DND-41 (cell line): ENCODE measurements around the gene SPATA31E1.

Experiments
- ATAC-seq: fragments of 200-7000 bp; cut with Tn5 transposase; 3 replicates; pipeline ENCODE4 v1.9.1; 2021; ENCODE audit warnings: low read depth; ENCODE audit not compliant: insufficient read depth
- DNase-seq: peaks from one replicate; pipeline ENCODE4 v3.0.0-alpha.2; 2020
- H2AFZ ChIP-seq: 2 replicates; pipeline ENCODE4 v1.6.0; 2012; ENCODE audit warnings: low read depth, low read length
- H3K27ac ChIP-seq: 2 replicates; pipeline ENCODE4 v1.5.1; 2012; ENCODE audit warnings: low read length, inconsistent platforms
- H3K27me3 ChIP-seq: fragments of 200-600 bp; sonication (generic); 2 replicates; pipeline ENCODE4 v1.6.0; 2012; ENCODE audit warnings: low read length, mild to moderate bottlenecking, inconsistent platforms; ENCODE audit not compliant: insufficient read depth, poor library complexity
- H3K36me3 ChIP-seq: 2 replicates; pipeline ENCODE4 v1.5.1; 2012; ENCODE audit warnings: low read length, inconsistent platforms; ENCODE audit not compliant: insufficient read depth
- H3K4me1 ChIP-seq: 2 replicates; pipeline ENCODE4 v1.5.1; 2012; ENCODE audit warnings: mild to moderate bottlenecking, low read length; ENCODE audit not compliant: insufficient read depth
- H3K4me2 ChIP-seq: 2 replicates; pipeline ENCODE4 v1.6.0; 2012; ENCODE audit warnings: mild to moderate bottlenecking, moderate library complexity, low read length, inconsistent platforms; ENCODE audit not compliant: insufficient read depth
- H3K4me3 ChIP-seq, 2 experiments: fragments of 200-600 bp in 1 of 2; shearing (Covaris generic) in 1 of 2; 2 replicates each; pipeline ENCODE4 v1.5.1; 2012 to 2016; ENCODE audit warnings: inconsistent platforms in 2 of 2, low read length in 2 of 2, mild to moderate bottlenecking in 2 of 2, low read depth in 1 of 2, moderate library complexity in 1 of 2
- H3K79me2 ChIP-seq: 2 replicates; pipeline ENCODE4 v1.6.0; 2012; ENCODE audit warnings: low read length, inconsistent platforms; ENCODE audit not compliant: insufficient read depth
- H3K9ac ChIP-seq: 2 replicates; pipeline ENCODE4 v1.6.0; 2012; ENCODE audit warnings: low read depth, mild to moderate bottlenecking, inconsistent platforms, low read length, moderate library complexity
- H3K9me3 ChIP-seq: 2 replicates; pipeline ENCODE4 v1.5.1; 2012; ENCODE audit warnings: low read length, moderate library complexity, mild to moderate bottlenecking, inconsistent platforms; ENCODE audit not compliant: insufficient read depth, severe bottlenecking
- H4K20me1 ChIP-seq: 2 replicates; pipeline ENCODE4 v1.6.0; 2012; ENCODE audit warnings: low read length; ENCODE audit not compliant: insufficient read depth
- EZH2 ChIP-seq: IDR thresholded peaks from 3 replicates; pipeline ENCODE4 v1.6.1; 2012; ENCODE audit warnings: borderline replicate concordance, low read depth, mild to moderate bottlenecking, moderate library complexity, low read length, inconsistent platforms; ENCODE audit not compliant: severe bottlenecking
- TF ChIP-seq, protein P1 (sequence below): IDR thresholded peaks from 2 replicates; pipeline ENCODE4 v1.5.1; 2012; ENCODE audit warnings: borderline replicate concordance, low read length, moderate library complexity, mild to moderate bottlenecking; ENCODE audit not compliant: poor library complexity, severe bottlenecking; ENCODE audit errors: extremely low read depth

SPATA31E1 gene

GRCh38 chr9:87853302-87853701 lies 29.4 kb upstream of the SPATA31E1 start:
- DNase-seq (no peak), ATAC-seq (no peak)
- no peak overlapping the region for H3K27ac ChIP-seq
- no peak overlapping the region for H3K4me3 ChIP-seq
- no peaks in the 10 kb centered on the region for H3K36me3 ChIP-seq
- H3K4me2 ChIP-seq, result no peak overlapping the region
- H3K79me2 ChIP-seq, result no peaks in the 10 kb centered on the region
- peaks cover 4% of the 10 kb centered on the region for H3K9me3 ChIP-seq
- H3K9ac ChIP-seq, result no peak overlapping the region
- TF ChIP-seq, protein P1, sequence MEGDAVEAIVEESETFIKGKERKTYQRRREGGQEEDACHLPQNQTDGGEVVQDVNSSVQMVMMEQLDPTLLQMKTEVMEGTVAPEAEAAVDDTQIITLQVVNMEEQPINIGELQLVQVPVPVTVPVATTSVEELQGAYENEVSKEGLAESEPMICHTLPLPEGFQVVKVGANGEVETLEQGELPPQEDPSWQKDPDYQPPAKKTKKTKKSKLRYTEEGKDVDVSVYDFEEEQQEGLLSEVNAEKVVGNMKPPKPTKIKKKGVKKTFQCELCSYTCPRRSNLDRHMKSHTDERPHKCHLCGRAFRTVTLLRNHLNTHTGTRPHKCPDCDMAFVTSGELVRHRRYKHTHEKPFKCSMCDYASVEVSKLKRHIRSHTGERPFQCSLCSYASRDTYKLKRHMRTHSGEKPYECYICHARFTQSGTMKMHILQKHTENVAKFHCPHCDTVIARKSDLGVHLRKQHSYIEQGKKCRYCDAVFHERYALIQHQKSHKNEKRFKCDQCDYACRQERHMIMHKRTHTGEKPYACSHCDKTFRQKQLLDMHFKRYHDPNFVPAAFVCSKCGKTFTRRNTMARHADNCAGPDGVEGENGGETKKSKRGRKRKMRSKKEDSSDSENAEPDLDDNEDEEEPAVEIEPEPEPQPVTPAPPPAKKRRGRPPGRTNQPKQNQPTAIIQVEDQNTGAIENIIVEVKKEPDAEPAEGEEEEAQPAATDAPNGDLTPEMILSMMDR, result no peak
- no peak for TF ChIP-seq EZH2
- no peak overlapping the region for H2AFZ ChIP-seq
- no peaks in the 10 kb centered on the region for H3K4me1 ChIP-seq
- H3K27me3 ChIP-seq, result no peaks in the 10 kb centered on the region
- H4K20me1 ChIP-seq, result no peaks in the 10 kb centered on the region

GRCh38 chr9:87853876-87854579 lies 28.6 kb upstream of the SPATA31E1 start:
- Histone ChIP-seq H3K27ac (no peak overlapping the region), H3K27me3 (no peaks in the 10 kb centered on the region), H3K36me3 (no peaks in the 10 kb centered on the region), H3K9ac (no peak overlapping the region), H3K9me3 (peaks cover 4% of the 10 kb centered on the region), H2AFZ (no peak overlapping the region), H3K4me1 (no peaks in the 10 kb centered on the region), H3K4me2 (no peak overlapping the region), H3K4me3 (no peak overlapping the region), H4K20me1 (no peaks in the 10 kb centered on the region), H3K79me2 (no peaks in the 10 kb centered on the region)
- no peak for TF ChIP-seq EZH2
- TF ChIP-seq, protein P1, result no peak
- DNase-seq (no peak), ATAC-seq (no peak)

DNA sequence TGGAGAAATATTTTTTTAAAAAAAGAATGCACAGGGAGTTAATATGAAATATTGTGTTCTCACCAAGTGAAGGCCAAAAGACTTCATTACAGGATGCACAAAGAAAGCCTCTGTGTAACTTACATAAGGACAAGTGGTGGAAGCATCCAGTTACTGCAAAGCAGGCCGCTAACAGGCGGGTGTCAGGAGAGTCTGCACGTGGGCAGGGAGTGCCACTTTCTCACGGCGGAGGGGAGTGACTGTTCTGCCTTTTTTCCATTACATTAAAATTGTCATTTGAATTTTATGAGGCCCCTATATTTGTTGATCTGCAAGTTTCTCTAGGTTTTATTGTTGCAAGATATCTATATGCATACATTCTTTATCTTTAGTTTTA lies 28.1 kb upstream of the SPATA31E1 start:
- H3K27ac ChIP-seq, result no peak overlapping the region
- no peak overlapping the region for H3K4me2 ChIP-seq
- H3K27me3 ChIP-seq, result no peaks in the 10 kb centered on the region
- H3K36me3 ChIP-seq, result no peaks in the 10 kb centered on the region
- H3K79me2 ChIP-seq, result no peaks in the 10 kb centered on the region
- H4K20me1 ChIP-seq, result no peaks in the 10 kb centered on the region
- H3K9ac ChIP-seq, result no peak overlapping the region
- DNase-seq, result no peak
- ATAC-seq, result no peak
- no peaks in the 10 kb centered on the region for H3K4me1 ChIP-seq
- H2AFZ ChIP-seq, result no peak overlapping the region
- peaks cover 4% of the 10 kb centered on the region for H3K9me3 ChIP-seq
- no peak overlapping the region for H3K4me3 ChIP-seq
- TF ChIP-seq, protein P1, result no peak
- TF ChIP-seq EZH2, result no peak
